Measurements from ENCODE around the gene IPO4. TPM values are rescaled to one million over a fixed set of nuclear protein-coding genes. Genes with fewer than 3 reads are reported as not detected.
"Not testable (repeated sequence)": the region's sequence is repeated elsewhere in the genome, so short reads cannot be mapped to it uniquely, and the experiment has no call there.

Gene IPO4, protein sequence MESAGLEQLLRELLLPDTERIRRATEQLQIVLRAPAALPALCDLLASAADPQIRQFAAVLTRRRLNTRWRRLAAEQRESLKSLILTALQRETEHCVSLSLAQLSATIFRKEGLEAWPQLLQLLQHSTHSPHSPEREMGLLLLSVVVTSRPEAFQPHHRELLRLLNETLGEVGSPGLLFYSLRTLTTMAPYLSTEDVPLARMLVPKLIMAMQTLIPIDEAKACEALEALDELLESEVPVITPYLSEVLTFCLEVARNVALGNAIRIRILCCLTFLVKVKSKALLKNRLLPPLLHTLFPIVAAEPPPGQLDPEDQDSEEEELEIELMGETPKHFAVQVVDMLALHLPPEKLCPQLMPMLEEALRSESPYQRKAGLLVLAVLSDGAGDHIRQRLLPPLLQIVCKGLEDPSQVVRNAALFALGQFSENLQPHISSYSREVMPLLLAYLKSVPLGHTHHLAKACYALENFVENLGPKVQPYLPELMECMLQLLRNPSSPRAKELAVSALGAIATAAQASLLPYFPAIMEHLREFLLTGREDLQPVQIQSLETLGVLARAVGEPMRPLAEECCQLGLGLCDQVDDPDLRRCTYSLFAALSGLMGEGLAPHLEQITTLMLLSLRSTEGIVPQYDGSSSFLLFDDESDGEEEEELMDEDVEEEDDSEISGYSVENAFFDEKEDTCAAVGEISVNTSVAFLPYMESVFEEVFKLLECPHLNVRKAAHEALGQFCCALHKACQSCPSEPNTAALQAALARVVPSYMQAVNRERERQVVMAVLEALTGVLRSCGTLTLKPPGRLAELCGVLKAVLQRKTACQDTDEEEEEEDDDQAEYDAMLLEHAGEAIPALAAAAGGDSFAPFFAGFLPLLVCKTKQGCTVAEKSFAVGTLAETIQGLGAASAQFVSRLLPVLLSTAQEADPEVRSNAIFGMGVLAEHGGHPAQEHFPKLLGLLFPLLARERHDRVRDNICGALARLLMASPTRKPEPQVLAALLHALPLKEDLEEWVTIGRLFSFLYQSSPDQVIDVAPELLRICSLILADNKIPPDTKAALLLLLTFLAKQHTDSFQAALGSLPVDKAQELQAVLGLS
- 48.1 and 50.6 TPM in 2 replicates for total RNA-seq

DNA sequence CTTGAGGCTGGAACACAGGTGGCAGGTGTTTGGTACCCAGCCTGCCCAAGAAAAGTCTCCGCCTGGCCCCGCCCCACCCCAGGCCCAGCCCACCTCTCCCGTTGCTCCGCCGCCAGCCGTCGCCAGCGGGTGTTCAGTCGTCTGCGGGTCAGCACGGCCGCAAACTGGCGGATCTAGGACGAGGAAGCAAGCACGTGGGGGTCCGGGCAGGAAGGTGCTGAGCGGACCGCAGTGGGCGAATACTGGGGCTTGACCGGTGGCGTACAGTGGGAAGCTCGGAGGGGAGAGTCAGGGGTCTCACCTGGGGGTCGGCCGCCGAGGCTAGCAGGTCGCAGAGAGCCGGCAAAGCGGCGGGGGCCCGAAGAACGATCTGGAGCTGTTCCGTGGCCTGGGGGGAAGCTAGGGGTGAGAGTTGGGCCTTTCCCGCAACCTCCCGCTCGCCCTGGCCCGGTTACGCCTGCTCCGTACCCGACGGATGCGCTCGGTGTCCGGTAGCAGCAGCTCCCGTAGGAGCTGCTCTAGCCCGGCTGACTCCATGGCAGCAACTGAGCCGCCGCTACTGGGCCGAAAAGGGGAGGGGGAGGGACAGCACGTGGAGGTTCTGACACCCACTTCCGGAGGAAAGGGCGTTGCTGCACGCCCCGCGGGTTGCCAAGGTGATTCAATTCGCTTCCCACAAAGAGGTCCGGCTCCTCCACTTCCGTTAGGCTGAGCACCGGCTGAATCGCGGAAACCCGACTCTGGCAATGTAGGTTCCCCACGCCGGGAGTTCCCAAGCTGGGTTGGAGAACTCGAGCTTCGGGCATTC is at the start of gene IPO4:
Gene IPO4, minus strand, starts transcription at position 566 of the 808 bp plus-strand sequence. Its CDS starts 29 bp downstream, at position 537.
- intact Hi-C loops (cut with micrococcal nuclease) = loop anchor here (1.0 kb wide), 10 partner anchors 25 to 254 kb away; partner anchors contain the start of genes CHMP4A, DCAF11, DHRS1 and GMPR2

DNA sequence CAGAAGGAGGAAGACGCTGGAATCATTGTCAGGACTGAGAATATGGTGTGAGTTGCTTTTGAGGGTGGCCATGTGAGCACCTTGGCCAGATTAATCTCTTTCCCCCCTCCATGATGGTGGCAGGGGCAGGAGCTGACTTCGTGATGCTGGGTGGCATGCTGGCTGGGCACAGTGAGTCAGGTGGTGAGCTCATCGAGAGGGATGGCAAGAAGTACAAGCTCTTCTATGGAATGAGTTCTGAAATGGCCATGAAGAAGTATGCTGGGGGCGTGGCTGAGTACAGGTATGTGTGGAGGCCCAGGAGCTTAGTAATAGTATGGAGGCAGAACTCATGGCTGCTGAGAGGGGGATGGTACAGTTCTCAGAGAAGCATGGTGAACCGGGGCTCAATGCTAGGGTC is 49.5 kb upstream of the IPO4 start:
- intact Hi-C loops (cut with micrococcal nuclease) = no loop called here

DNA sequence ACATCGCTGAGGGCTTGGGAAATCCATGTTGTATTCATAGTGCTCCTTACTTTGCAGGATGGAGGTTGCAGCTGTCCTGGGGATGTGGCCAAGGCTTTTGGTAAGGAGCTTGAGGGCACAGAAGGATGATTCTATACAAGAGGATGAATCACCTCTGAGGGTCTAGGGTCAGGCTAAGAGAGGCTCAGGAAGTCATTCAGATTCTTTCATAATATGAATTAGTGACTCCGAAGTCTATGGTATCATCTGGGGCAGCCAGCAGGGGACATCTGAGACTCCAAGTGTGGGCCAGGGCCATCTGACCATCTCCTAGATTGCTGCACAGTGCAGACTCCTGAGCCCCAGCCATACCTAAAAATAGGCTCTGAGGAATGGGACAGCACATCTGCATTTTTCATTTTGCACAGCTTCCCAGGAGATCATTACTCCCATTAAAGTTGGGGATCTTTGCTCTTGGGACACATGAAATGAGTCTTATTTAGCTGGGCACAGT is 48.9 kb upstream of the IPO4 start:
- intact Hi-C loops (cut with micrococcal nuclease) = no loop called here

DNA sequence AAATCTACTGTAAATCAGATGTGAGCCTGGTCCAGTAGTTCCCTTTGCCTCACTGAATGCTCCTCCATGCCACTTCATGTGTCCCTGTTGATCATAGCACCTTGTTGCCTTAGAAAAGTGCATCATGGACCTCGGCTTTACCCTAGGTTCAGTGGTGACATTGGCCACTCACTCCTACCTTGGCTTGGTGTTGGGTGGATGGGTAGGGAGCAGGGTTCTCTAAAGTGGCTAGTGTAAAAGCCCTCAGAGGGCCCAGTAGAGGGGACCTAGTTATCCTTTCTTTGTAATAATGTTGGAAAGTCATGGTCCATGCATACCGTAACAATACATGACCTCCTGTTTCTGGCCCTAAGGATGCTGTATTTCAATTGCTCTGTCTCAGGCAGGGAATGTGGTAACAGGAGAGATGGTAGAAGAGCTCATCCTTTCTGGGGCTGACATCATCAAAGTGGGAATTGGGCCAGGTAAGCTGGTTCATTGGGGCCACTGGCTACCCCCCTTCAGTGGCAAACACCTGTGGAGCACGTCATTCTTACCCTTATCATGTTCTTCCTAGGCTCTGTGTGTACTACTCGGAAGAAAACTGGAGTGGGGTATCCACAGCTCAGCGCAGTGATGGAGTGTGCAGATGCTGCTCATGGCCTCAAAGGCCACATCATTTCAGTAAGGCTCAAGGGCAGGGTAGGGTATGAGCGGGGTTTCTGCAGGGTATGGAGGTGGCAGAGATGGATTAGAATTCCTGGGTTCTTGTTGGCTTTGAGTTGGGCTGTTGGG is 48.3 kb upstream of the IPO4 start:
- intact Hi-C loops (cut with micrococcal nuclease) = no loop called here

DNA sequence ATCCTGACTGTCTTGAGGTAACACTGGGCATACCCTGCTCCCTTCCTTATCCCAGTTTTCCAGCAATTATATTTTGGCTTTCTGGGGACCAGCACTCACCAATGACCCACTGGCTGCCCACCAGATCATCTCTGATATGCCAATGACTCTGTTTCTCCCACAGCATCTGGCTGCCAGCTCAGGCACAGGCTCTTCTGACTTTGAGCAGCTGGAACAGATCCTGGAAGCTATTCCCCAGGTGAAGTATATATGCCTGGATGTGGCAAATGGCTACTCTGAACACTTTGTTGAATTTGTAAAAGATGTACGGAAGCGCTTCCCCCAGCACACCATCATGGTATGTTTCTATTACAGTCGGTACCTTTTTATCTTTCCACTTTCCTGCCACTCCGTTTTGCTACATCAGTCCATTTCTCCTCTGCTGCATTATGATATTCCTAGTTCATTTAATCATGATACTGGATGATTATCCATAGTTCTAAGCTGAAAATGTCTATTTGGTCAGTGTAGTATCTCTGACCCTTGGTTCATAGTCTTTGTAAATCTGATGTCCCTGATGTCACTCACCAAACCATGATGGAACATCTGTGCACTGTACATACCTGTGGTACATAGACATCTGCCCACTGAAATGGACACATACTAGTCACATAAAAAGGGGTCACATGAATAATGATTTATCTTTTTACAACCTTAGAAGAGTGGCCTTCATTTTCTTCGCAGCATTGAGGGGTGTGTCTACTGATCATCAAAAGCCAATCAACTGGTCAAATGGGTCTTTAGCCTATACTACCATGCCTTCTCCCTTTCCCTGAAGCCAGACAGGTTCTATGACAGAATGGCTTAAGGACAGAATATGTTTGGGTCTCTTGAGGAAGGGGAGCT is 47.4 kb upstream of the IPO4 start:
- intact Hi-C loops (cut with micrococcal nuclease) = no loop called here

DNA sequence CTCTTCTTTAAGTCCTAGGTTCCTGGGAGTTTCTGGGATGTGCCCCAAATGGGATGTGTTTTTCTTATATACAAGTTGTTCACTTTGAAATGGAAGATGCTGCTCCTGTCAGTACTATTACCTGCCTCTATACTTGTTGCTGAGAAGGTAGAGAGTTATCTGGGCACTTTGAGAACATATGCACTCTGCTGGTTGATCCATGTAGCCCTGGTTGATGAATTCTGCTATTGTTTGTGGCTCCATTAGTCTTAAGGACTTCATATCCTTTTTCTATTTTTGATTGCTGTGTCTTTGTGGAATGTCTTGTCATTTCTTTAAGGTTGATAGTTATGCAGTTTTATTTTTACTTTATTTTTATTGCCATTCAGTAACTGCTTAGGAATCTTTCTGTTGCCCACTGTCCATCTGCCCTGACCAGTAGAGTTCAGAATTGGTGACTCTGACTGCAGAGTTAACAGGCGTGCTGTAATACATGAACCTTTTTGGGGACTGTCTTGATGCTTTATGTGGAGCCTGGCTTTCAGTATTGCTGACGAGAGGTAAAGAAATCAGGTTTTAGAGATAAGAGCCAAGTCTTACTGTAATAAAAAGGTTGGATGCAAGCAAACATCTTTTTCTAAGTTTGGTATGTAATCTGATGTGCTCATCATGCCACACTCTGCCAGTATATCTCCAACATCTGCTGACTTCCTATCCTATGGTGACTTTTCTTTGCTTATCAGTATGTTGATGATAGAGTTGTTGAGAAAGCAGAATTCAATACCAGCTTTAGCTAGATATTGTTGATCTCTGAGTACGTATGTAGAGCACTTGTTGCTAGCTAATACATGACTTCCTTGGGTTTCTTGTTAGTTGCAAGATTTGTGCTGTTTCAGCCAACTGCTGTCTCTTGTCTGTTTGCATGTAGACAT is 45.7 kb upstream of the IPO4 start:
- intact Hi-C loops (cut with micrococcal nuclease) = no loop called here

DNA sequence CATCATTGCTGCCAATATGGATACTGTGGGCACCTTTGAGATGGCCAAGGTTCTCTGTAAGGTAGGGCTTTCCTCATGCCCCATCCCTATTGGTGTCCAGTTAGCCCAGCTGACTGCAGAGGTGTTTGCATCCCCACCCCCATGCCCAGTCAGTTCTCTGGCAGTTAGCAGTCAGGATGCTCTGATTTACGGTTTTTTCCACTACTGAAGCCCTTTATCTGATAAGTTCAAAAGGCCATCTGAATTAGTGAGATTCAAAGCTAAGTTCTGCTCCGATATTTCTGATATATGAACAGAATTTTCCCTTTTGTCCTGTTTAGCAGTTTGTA is 44.9 kb upstream of the IPO4 start:
- intact Hi-C loops (cut with micrococcal nuclease) = no loop called here

DNA sequence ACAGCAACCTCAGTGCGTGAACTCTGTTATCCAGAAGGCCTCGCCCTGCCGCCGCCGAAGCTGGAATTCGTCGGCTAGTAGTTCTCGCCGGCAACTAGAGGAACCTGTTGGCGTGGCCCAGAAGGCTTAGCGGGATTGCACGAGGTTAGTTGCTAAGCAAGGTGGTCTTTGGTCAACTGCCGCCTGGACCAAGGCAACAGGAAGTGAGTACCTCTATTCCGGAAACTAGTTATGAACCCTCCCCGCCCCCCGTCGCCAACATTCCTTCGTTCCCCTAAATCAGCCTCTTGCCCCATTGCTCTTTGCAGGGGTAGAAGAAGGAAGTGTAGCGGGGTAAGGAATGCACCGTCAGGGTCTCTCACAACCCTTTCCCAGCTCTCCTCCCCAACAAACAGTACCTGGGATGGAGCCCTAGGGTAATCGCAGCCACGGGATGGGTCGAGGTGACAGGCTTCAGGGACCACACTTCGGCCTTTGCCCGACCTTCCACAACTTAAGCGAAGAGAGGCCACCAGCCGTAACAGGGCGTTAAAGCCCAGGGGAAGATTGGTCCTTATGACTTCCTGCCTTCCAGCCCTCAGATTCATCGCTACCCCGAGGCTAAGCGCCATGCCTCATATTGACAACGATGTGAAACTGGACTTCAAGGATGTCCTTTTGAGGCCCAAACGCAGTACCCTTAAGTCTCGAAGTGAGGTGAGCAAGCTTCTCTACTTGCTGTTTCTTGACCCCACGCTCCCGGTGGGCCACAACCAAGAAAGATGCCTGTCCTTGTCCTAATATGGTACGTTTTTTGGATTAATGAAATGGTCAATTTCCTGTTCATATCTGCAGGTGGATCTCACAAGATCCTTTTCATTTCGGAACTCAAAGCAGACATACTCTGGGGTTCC is 44.3 kb upstream of the IPO4 start, which contains the start of gene GMPR2:
Gene GMPR2, plus strand, starts transcription at position 285 of the 893 bp plus-strand sequence. Its CDS starts 325 bp downstream, at position 610.
- intact Hi-C loops (cut with micrococcal nuclease) = loop anchor here (1.0 kb wide), 12 partner anchors 9 to 209 kb away; partner anchors contain the start of genes DCAF11, DHRS1, EMC9 and IPO4

DNA sequence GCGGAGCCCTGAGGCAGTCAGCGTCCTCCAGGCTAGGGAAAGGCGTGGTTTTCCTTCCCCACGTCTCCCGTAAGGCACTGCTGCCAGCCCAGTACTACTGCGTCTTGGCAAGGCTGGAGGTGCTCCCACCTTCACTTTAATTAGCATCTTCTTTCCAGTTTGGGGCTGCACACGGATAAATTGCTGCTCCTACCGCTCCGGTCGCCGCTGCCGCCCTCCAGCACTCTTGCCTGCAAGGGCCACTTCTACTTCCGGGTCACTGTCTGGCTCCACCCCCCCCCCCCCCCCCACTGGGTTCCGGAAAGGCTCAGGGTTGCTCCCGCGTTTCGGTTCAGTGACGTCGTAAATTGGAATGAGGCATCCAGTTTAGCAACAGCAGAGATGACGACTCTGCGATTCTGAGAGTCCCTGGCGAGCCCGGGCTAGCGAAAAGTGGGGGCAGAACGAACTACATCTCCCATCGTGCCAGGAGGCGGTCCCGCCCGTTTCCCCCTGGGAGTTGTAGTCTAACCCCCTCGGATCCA is 43.6 kb upstream of the IPO4 start, which contains the start of gene NEDD8:
Gene NEDD8, minus strand, starts transcription at position 247 of the 524 bp plus-strand sequence. Its CDS starts 100 bp downstream, at position 147.
- intact Hi-C loops (cut with micrococcal nuclease) = loop anchor here (1.0 kb wide), 12 partner anchors 10 to 210 kb away; partner anchors contain the start of genes DCAF11, DHRS1, EMC9 and IPO4

DNA sequence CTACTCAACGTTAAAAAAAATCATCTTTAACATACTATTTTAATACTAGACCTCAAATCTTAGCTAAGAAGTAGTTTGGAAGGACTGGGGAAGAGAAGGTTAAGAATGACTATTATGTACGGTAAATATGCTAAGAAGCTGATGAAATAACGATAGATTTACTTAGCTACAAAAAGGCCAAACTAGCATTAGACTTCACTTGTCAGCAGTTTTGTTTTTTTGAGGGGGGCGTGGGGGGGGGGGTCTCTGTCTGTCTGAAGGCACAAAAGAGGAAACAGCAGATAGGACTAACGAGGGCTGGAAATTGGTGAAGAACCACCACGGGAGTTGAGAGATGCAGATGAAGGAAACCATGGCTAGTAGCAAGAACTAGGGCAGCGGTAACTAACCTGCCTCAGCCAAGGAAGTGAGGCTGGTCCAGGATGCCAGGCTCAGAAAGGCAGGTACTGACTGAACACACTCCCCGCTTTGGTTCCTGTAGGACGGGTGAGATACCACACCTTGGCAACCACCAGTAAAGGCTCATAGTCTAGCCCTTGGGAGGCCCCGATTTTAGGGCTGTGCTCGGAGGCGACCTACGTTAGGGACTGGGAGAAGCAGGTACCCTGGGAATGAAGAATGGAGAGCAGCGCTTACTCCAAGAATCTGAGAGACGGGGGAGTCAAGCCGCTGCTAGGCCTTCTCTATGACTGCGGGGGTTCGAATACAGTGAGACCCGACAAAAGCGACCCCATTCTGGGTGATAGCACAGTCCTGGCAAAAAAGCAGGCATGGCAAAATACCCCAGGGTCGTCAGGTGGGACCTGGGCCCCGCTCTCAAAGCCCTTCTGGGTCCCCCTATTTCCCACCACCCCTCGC is 42.9 kb upstream of the IPO4 start:
- intact Hi-C loops (cut with micrococcal nuclease) = loop anchor here (1.0 kb wide), 12 partner anchors 11 to 211 kb away; partner anchors contain the start of genes DCAF11, DHRS1, EMC9 and IPO4

DNA sequence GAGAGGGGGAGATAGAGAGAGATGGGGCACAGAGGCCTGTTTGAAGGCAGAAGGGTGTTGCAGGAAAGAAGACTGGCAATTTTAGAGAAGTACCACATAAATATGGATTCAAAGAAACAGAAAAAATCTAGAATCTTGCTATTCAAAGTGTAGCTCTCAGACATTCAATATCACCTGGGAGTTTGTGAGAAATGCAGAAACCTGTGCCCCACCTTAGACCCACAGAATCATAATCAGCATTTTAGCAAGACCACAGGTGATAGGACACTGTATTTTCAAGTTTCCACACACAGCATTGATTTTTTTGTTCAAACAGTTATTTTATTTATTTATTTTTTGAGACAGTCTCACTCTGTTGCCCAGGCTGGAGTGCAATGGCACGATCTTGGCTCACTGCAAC is 40.3 kb upstream of the IPO4 start:
- intact Hi-C loops (cut with micrococcal nuclease) = no loop called here

DNA sequence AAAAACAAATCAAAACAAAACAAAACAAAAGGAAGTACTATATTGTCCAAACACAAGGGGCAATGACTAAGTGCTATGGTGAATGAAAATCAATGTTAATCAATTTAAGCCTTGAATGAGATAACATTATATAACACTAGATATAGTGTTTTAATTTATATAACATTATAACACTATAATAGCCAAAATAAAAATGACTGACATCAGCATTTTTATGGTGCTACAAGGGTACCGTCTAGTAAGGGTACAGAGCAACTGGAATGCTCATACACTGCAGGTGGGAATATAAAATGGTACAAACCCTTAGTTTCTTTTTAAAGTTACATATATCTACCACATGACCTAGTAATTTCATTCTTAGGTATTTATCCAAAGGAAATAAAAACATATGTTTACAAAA is 37.9 kb upstream of the IPO4 start:
- intact Hi-C loops (cut with micrococcal nuclease) = no loop called here

DNA sequence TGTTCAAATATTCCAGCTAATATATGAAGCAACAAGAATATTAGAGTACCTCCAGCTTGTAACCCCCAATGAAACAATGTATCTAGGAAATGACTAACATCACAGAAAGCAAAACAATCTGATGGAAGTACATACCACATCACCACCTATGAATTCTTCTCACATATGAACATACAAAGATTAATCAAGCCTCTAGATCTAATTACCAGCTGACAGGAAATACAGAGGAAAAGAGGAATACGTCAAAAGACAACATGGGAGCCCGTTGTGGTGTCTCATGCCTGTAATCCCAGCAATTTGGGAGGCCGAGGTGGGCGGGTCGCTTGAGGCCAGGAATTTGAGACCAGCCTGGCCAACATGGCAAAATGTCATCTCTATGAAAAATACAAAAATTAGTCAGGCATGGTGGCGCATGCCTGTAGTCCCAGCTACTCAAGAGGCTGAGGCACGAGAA is 36.0 kb upstream of the IPO4 start:
- intact Hi-C loops (cut with micrococcal nuclease) = no loop called here

DNA sequence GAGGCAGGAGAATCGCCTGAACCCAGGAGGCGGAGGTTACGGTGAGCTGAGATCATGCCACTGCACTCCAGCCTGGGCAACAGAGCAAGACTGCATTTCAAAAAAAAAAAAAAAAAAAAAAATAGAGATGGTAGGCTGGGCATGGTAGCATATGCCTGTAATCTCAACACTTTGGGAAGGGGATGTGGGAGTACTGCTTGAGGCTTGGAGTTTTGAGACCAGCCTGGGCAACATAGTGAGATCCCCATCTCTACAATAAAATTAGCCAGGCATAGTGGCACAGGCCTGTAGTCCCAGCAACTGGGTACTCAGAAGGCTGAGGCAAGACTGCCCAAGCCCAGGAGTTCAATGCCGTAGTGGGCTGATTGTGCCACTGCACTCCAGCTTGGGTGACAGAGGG is 34.4 kb upstream of the IPO4 start:
- intact Hi-C loops (cut with micrococcal nuclease) = not testable (repeated sequence)

DNA sequence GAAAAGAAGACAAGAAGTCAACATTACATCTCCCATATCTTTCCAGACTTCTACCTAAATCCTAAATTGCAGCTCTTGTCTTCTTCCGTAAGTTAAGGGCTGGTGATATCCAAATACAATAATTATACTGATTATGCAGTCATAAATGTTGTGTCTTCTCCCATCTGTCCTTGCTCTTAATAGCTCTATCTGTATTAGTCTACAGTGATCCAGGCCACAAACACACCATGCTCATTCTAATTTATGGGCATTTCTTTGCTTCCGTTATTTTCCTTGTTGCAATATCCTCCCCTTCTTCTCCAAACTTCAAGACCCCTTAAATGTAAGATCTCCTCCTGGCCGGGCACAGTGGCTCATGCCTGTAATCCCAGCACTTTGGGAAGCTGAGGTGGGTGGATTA is 30.9 kb upstream of the IPO4 start:
- intact Hi-C loops (cut with micrococcal nuclease) = loop anchor here (10.0 kb wide), 1 partner anchor 455 kb away; no protein-coding TSS in a partner anchor
